GM12878 (cell line): ENCODE data around the gene CALM3. TPM values are rescaled to one million over a fixed set of nuclear protein-coding genes. Genes with fewer than 3 reads are reported as not detected.
A peak's percentile ranks its signal among the peaks of the same experiment; 100 is the strongest.

Experiments
- ATAC-seq: fragments of 200-7000 bp; cut with Tn5 transposase; 3 replicates; pipeline ENCODE4 v1.9.1; 2020; ENCODE audit warnings: mild to moderate bottlenecking, moderate library complexity
- BruUV-seq: library from RNA; stranded (reverse); fragments of 400-500 nt; replicated peaks from 2 replicates; lab custom pipeline; 2021; lab: Mats Ljungman, UMichigan
- CTCF ChIA-PET: fragments of 300-600 bp; sonication (Branson Sonifier 250); formaldehyde crosslinking; extraction: SDS; loops from one replicate; lab custom pipeline; 2021; ENCODE audit warnings: inconsistent platforms; lab: Yijun Ruan, JAX
- POLR2A ChIA-PET: fragments of 350-600 bp; formaldehyde crosslinking; extraction: SDS; loops from one replicate; lab custom pipeline; 2021; ENCODE audit warnings: inconsistent platforms; lab: Charles Lee
- RAD21 ChIA-PET: fragments of 300-600 bp; sonication (Branson Sonifier 250); formaldehyde crosslinking; loops from one replicate; lab custom pipeline; 2023; ENCODE audit warnings: antibody characterized with exemption; ENCODE audit not compliant: unreplicated experiment; lab: Charles Lee
- SMC1A ChIA-PET: fragments of 300-600 bp; sonication (Branson Sonifier 250); formaldehyde crosslinking; loops from one replicate; lab custom pipeline; 2023; ENCODE audit not compliant: unreplicated experiment, uncharacterized antibody; lab: Charles Lee
- DNase-seq: peaks from one replicate; pipeline ENCODE4 v3.0.0-alpha.2; 2011; ENCODE audit warnings: low read depth, low spot score
- FAIRE-seq: peaks from 3 replicates; lab custom pipeline; 2011; peaks lifted over from hg19 to GRCh38; lab: Jason Lieb, UNC
- H2AFZ ChIP-seq: 2 replicates; pipeline ENCODE4 v1.6.0; 2011; ENCODE audit warnings: low read depth, low read length, control low read depth; ENCODE audit not compliant: control insufficient read depth
- H3K27ac ChIP-seq: 2 replicates; pipeline ENCODE4 v1.5.1; 2011; ENCODE audit warnings: control low read depth; ENCODE audit not compliant: control insufficient read depth, insufficient read depth
- H3K27me3 ChIP-seq, 2 experiments: replicated peaks in 1 of 2; 2 replicates each; pipeline versions ENCODE4 v1.6.0 to v1.6.1; 2011; ENCODE audit warnings: low read length in 1 of 2; ENCODE audit not compliant: control insufficient read depth in 2 of 2, insufficient read depth in 2 of 2
- H3K36me3 ChIP-seq, 2 experiments: 2 replicates each; pipeline ENCODE4 v1.5.1; 2011; ENCODE audit warnings: low read length in 1 of 2; ENCODE audit not compliant: control insufficient read depth in 2 of 2, insufficient read depth in 2 of 2
- H3K4me1 ChIP-seq: 2 replicates; pipeline ENCODE4 v1.6.1; 2011; ENCODE audit warnings: mild to moderate bottlenecking, low read length, moderate library complexity, mixed read lengths; ENCODE audit not compliant: control insufficient read depth, insufficient read depth
- H3K4me2 ChIP-seq: 2 replicates; pipeline ENCODE4 v1.6.0; 2011; ENCODE audit warnings: control low read depth; ENCODE audit not compliant: control insufficient read depth, insufficient read depth
- H3K4me3 ChIP-seq: fragments of 200-600 bp; sonication (generic); 2 replicates; pipeline ENCODE4 v1.5.1; 2016
- H3K79me2 ChIP-seq: 2 replicates; pipeline ENCODE4 v1.6.0; 2011; ENCODE audit warnings: low read length; ENCODE audit not compliant: control insufficient read depth, insufficient read depth
- H3K9ac ChIP-seq: 2 replicates; pipeline ENCODE4 v1.8.0; 2011; ENCODE audit warnings: low read length, control low read depth, mixed read lengths; ENCODE audit not compliant: control insufficient read depth, insufficient read depth
- H3K9me3 ChIP-seq: replicated peaks from 3 replicates; pipeline ENCODE4 v1.5.1; 2011; ENCODE audit warnings: mild to moderate bottlenecking, low read length; ENCODE audit not compliant: control insufficient read depth, insufficient read depth
- H4K20me1 ChIP-seq: 2 replicates; pipeline ENCODE4 v1.6.0; 2011; ENCODE audit not compliant: control insufficient read depth, insufficient read depth
- BHLHE40 ChIP-seq, 2 experiments: fragments of 450-650 bp in 1 of 2; IDR thresholded peaks; 2 replicates each; pipeline ENCODE4 v1.6.1; 2011 to 2017; ENCODE audit warnings: low read depth in 2 of 2, borderline replicate concordance in 1 of 2, improper control_type of control experiment in 1 of 2, low read length in 1 of 2, mild to moderate bottlenecking in 1 of 2
- BRCA1 ChIP-seq: IDR thresholded peaks from 2 replicates; pipeline ENCODE4 v1.6.1; 2011; ENCODE audit warnings: low read depth, low read length, improper control_type of control experiment
- CREM ChIP-seq: IDR thresholded peaks from 2 replicates; pipeline ENCODE4 v1.6.1; 2014; ENCODE audit warnings: antibody characterized with exemption, low read depth
- CUX1 ChIP-seq: IDR thresholded peaks from 2 replicates; pipeline ENCODE4 v1.6.1; 2012; ENCODE audit warnings: improper control_type of control experiment, low read depth, low read length; ENCODE audit not compliant: insufficient replicate concordance
- DPF2 ChIP-seq: fragments of 450-650 bp; IDR thresholded peaks from 2 replicates; pipeline ENCODE4 v1.6.1; 2017; ENCODE audit warnings: mild to moderate bottlenecking
- EGR1 ChIP-seq, 2 experiments: IDR thresholded peaks; 1 replicate in 1 of 2; 2 replicates in 1 of 2; pipeline ENCODE4 v1.6.1; 2011 to 2012; ENCODE audit warnings: low read depth in 2 of 2, low read length in 2 of 2, borderline replicate concordance in 1 of 2, mild to moderate bottlenecking in 1 of 2, moderate library complexity in 1 of 2
- ETV6 ChIP-seq, 2 experiments: fragments of 450-650 bp in 1 of 2; IDR thresholded peaks in 1 of 2; conservative IDR thresholded peaks in 1 of 2; 2 replicates each; pipeline ENCODE4 v1.6.1; 2014; ENCODE audit warnings: antibody characterized with exemption in 1 of 2, borderline replicate concordance in 1 of 2, low read depth in 1 of 2, mild to moderate bottlenecking in 1 of 2, moderate library complexity in 1 of 2
- IKZF2 ChIP-seq, 2 experiments: fragments of 450-650 bp; IDR thresholded peaks; 2 replicates each; pipeline ENCODE4 v1.6.1; 2017; ENCODE audit warnings: mild to moderate bottlenecking in 2 of 2, moderate library complexity in 2 of 2
- MEF2A ChIP-seq: IDR thresholded peaks from 2 replicates; pipeline ENCODE4 v1.6.1; 2011; ENCODE audit warnings: low read depth, mild to moderate bottlenecking, low read length, moderate library complexity; ENCODE audit not compliant: insufficient read depth
- POLR2AphosphoS5 ChIP-seq: IDR thresholded peaks from 2 replicates; pipeline ENCODE4 v1.6.1; 2011; ENCODE audit warnings: mild to moderate bottlenecking, low read length, inconsistent platforms
- RUNX3 ChIP-seq: IDR thresholded peaks from 2 replicates; pipeline ENCODE4 v1.6.1; 2012; ENCODE audit warnings: low read length, inconsistent platforms
- SIX5 ChIP-seq: IDR thresholded peaks from 2 replicates; pipeline ENCODE4 v1.6.1; 2011; ENCODE audit warnings: mild to moderate bottlenecking, low read depth, low read length, moderate library complexity; ENCODE audit not compliant: severe bottlenecking
- SMC3 ChIP-seq: IDR thresholded peaks from 2 replicates; pipeline ENCODE4 v1.6.1; 2011; ENCODE audit warnings: low read length, improper control_type of control experiment, borderline replicate concordance
- TBL1XR1 ChIP-seq: IDR thresholded peaks from 2 replicates; pipeline ENCODE4 v1.6.1; 2012; ENCODE audit warnings: low read depth, low read length, improper control_type of control experiment
- TCF3 ChIP-seq: IDR thresholded peaks from 2 replicates; pipeline ENCODE4 v1.6.1; 2012; ENCODE audit warnings: low read depth, mild to moderate bottlenecking, low read length, borderline replicate concordance; ENCODE audit not compliant: insufficient read depth
- WGBS: methylation state at CpG from one replicate; pipeline ENCODE4 v1.1.6; 2016; ENCODE audit warnings: low lambda C conversion rate; ENCODE audit not compliant: insufficient replicate concordance, insufficient coverage; ENCODE audit errors: missing lambda C conversion rate; 5-methylcytosine and 5-hydroxymethylcytosine counted together
- in situ Hi-C: fragments of 300-500 bp; cut with MboI; formaldehyde crosslinking; loops from 9 replicates; pipeline ENCODE4 v1.14.3; 2018; ENCODE audit warnings: mixed read lengths
- intact Hi-C: fragments of 100-400 bp; cut with micrococcal nuclease; formaldehyde crosslinking; loops from one replicate; pipeline ENCODE4 v1.14.2; 2022; ENCODE audit not compliant: unreplicated experiment
- polyA plus RNA-seq, 11 experiments: library from polyadenylated mRNA; depleted of rRNA in 4 of 11; unstranded in 6 of 11; stranded (reverse) in 5 of 11; fragments of >200 nt; fragmentation: Nextera tagmentation in 4 of 11; fragmentation: Illumina TruSeq in 1 of 11; extraction: Ambion mirVana in 4 of 11; extraction: Trizol in 1 of 11; gene quantifications; 1 replicate in 1 of 11; 2 replicates in 10 of 11; pipeline versions ENCODE4 v1.2.1 to v1.2.3, GENCODE V29; 2011 to 2016; ENCODE audit warnings: inconsistent platforms in 2 of 11, missing spikeins in 2 of 11, low read depth in 1 of 11
- total RNA-seq, 4 experiments: library from RNA; depleted of rRNA in 3 of 4; stranded (reverse); fragments of >200 nt in 3 of 4; fragmentation: Illumina TruSeq in 1 of 4; extraction: Trizol in 1 of 4; gene quantifications; 2 replicates each; pipeline versions ENCODE4 v1.2.1 to v1.2.3, GENCODE V29; 2013 to 2021

Gene CALM3
- total and polyA plus RNA-seq, 10 of the 15 experiments (the other 5 are each of a cell fraction or from before 2014, with no cell fraction given), result 164 to 849 (median 347) TPM

GRCh38 chr19:46616631-46617322, 15.6 kb downstream of the CALM3 start:
- H3K27me3 ChIP-seq, result no peaks in the 10 kb centered on the region
- SMC1A ChIA-PET, result interaction anchor here (0.9 to 17.6 kb wide), 8 partner anchors 9 to 46 kb away, joined by 3 to 286 read pairs (median 6); partner anchors contain the start of genes CALM3, DACT3 and PTGIR
- 0 out of 2 replicates have a peak overlapping the region, but pooled peaks have one; percentile 21 for H3K4me3 ChIP-seq
- in situ Hi-C loops (no loop called here), intact Hi-C loops (no loop called here)
- peaks cover 9% of the 10 kb centered on the region for H3K79me2 ChIP-seq
- BruUV-seq, result no TSS peak
- peak overlapping the region; percentile 61 for H3K27ac ChIP-seq
- POLR2A ChIA-PET, result interaction anchor here (0.5 to 7.7 kb wide), 6 partner anchors 10 to 207 kb away, joined by 3 to 72 read pairs (median 4); partner anchors contain the start of genes CALM3 and DACT3
- H3K9ac ChIP-seq, result peak overlapping the region; percentile 43
- H3K4me2 ChIP-seq, result peak overlapping the region; percentile 62
- RAD21 ChIA-PET, result interaction anchor here (0.8 to 11.8 kb wide), 13 partner anchors 8 to 87 kb away, joined by 3 to 245 read pairs (median 4); partner anchors contain the start of genes CALM3, DACT3, GNG8 and PTGIR
- FAIRE-seq (no peak), ATAC-seq (peak; percentile 6), DNase-seq (no peak)
- WGBS, result 18% methylated on average over 17 of the region's 17 CpGs
- H3K9me3 ChIP-seq, result no peaks in the 10 kb centered on the region
- peaks cover 48% of the 10 kb centered on the region for H3K4me1 ChIP-seq
- CTCF ChIA-PET, result interaction anchor here (0.7 to 13.7 kb wide), 11 partner anchors 12 to 497 kb away, joined by 3 to 434 read pairs (median 6); partner anchors contain the start of genes CALM3, DACT3, GNG8 and PTGIR
- H3K36me3 ChIP-seq, result no peaks in the 10 kb centered on the region
- H4K20me1 ChIP-seq, result no peaks in the 10 kb centered on the region
- 0 out of 2 replicates have a peak overlapping the region, but pooled peaks have one; percentile 10 for H2AFZ ChIP-seq
- TF ChIP-seq TBL1XR1, result no peak
- peak; percentile 93 for TF ChIP-seq RUNX3
- 0 out of 4 replicates have a peak, but pooled peaks of 1 of the 2 experiments have one; percentile 6 for TF ChIP-seq ETV6 (conservative IDR thresholded peaks at IDR 0.05 in 1 of 2, IDR thresholded peaks at IDR 0.05 in 1 of 2; ENCODE audit: borderline replicate concordance in 1 of 2, low read depth in 1 of 2)
- peak; percentile 16; the same call in 1 of the 2 replicates for TF ChIP-seq CREM
- TF ChIP-seq EGR1 (IDR thresholded peaks at IDR 0.05; ENCODE audit: borderline replicate concordance in 1 of 2, low read depth in 2 of 2, low read length in 2 of 2), result peak in 1 of 2 experiments; percentile 23; a peak in 1 of 3 replicates
- TF ChIP-seq CUX1, result no peak
- TF ChIP-seq POLR2AphosphoS5, result no peak
- no peak for TF ChIP-seq SIX5
- peak; percentile 78; the same call in 1 of the 2 replicates for TF ChIP-seq TCF3
- TF ChIP-seq DPF2, result 0 out of 2 replicates have a peak, but pooled peaks have one; percentile 51
- 0 out of 2 replicates have a peak, but pooled peaks have one; percentile 8 for TF ChIP-seq MEF2A
- peak; percentile 58 for TF ChIP-seq SMC3
- peak; percentile 36 to 66 for TF ChIP-seq IKZF2 (IDR thresholded peaks at IDR 0.05)
- no peak for TF ChIP-seq BRCA1
- peak; percentile 17 to 25; a peak in 1 of 4 replicates for TF ChIP-seq BHLHE40 (IDR thresholded peaks at IDR 0.05; ENCODE audit: borderline replicate concordance in 1 of 2, low read depth in 2 of 2, low read length in 1 of 2)
